Gastroesophageal sphincter (tissue), 4 donors: ENCODE data around the gene ZNF385B. TPM values are rescaled to one million over a fixed set of nuclear protein-coding genes. Genes with fewer than 3 reads are reported as not detected.

ENCODE experiments used
- ATAC-seq: fragments of 150-250 bp; one replicate; pipeline ENCODE4 v1.9.1; 2016; ENCODE audit warnings: mild to moderate bottlenecking, moderate library complexity
- H3K27ac ChIP-seq, 4 donors: fragments of 200-600 bp; sonication (generic) in 3 of 4; 1 replicate in 3 of 4; 2 replicates in 1 of 4; pipeline ENCODE4 v1.5.1; 2016 to 2019
- H3K27me3 ChIP-seq: fragments of 200-600 bp; sonication (generic); one replicate; pipeline ENCODE4 v1.5.1; 2019
- H3K36me3 ChIP-seq, 2 donors: fragments of 200-600 bp; sonication (generic); one replicate each; pipeline ENCODE4 v1.5.1; 2019; ENCODE audit warnings: control low read depth in 1 of 2
- H3K4me1 ChIP-seq, 3 donors: fragments of 200-600 bp; sonication (generic); 1 replicate in 2 of 3; 2 replicates in 1 of 3; pipeline ENCODE4 v1.5.1; 2016 to 2019; ENCODE audit warnings: control low read depth in 2 of 3
- H3K4me3 ChIP-seq, 2 donors: fragments of 200-600 bp; sonication (generic); one replicate each; pipeline ENCODE4 v1.5.1; 2019; ENCODE audit warnings: mild to moderate bottlenecking in 1 of 2, moderate library complexity in 1 of 2
- H3K9me3 ChIP-seq, 3 donors: fragments of 200-600 bp; sonication (generic); one replicate each; pipeline ENCODE4 v1.5.1; 2017 to 2019; ENCODE audit warnings: control low read depth in 2 of 3
- CTCF ChIP-seq, 4 experiments: fragments of 200-600 bp in 2 of 4; fragments of 450-650 bp in 2 of 4; sonication (generic) in 1 of 4; IDR thresholded peaks; one replicate each; pipeline ENCODE4 v1.5.1; 2017 to 2019; ENCODE audit warnings: antibody characterized with exemption in 4 of 4, mild to moderate bottlenecking in 2 of 4, moderate library complexity in 2 of 4
- EP300 ChIP-seq: sonication (generic); formaldehyde crosslinking; IDR thresholded peaks from one replicate; pipeline ENCODE4 v1.6.1; 2017; ENCODE audit warnings: antibody characterized with exemption, mild to moderate bottlenecking
- POLR2A ChIP-seq, 2 donors: fragments of 450-650 bp; IDR thresholded peaks; one replicate each; pipeline ENCODE4 v1.6.1; 2017; ENCODE audit warnings: antibody characterized with exemption in 2 of 2, mild to moderate bottlenecking in 2 of 2, moderate library complexity in 1 of 2
- POLR2AphosphoS5 ChIP-seq: sonication (generic); formaldehyde crosslinking; IDR thresholded peaks from one replicate; pipeline ENCODE4 v1.6.1; 2017; ENCODE audit warnings: antibody characterized with exemption
- WGBS, 2 donors: methylation state at CpG; one replicate each; pipeline ENCODE4 v1.1.5; 2018; ENCODE audit warnings: low coverage in 1 of 2; 5-methylcytosine and 5-hydroxymethylcytosine counted together
- total RNA-seq, 4 donors: library from RNA; depleted of rRNA; stranded (reverse); fragments of >200 nt; gene quantifications; one replicate each; pipeline ENCODE4 v1.1.0, GENCODE V29; 2016

ZNF385B gene
- total RNA-seq, 4 donors from 2014 or later: 2.7 to 7.6 (median 3.9) TPM

- TF ChIP-seq POLR2AphosphoS5 (no peak), POLR2A (IDR thresholded peaks at IDR 0.05) (no peak), EP300 (no peak), CTCF (IDR thresholded peaks at IDR 0.05) (no peak)
- Histone ChIP-seq H3K27ac (no peak overlapping the region), H3K4me1 (no peaks in the 10 kb centered on the region), H3K4me3 (no peak overlapping the region), H3K36me3 (no peaks in the 10 kb centered on the region), H3K9me3 (no peaks in the 10 kb centered on the region), H3K27me3 (no peaks in the 10 kb centered on the region)
- 97% methylated on average over 5 of the region's 5 CpGs for WGBS, 2 donors
- ATAC-seq: no peak
These were observed 134.8 kb downstream of the ZNF385B start for GRCh38 chr2:179726461-179727180.

- no peaks in the 10 kb centered on the region for H3K9me3 ChIP-seq
- TF ChIP-seq EP300: no peak
- TF ChIP-seq POLR2AphosphoS5: no peak
- no peak for TF ChIP-seq CTCF (IDR thresholded peaks at IDR 0.05)
- TF ChIP-seq POLR2A (IDR thresholded peaks at IDR 0.05): no peak
- no peak overlapping the region for H3K27ac ChIP-seq
- no peaks in the 10 kb centered on the region for H3K4me1 ChIP-seq
- ATAC-seq: no peak
- H3K27me3 ChIP-seq: no peaks in the 10 kb centered on the region
- no peaks in the 10 kb centered on the region for H3K36me3 ChIP-seq
- no peak overlapping the region for H3K4me3 ChIP-seq
These were observed 137.0 kb downstream of the ZNF385B start for GRCh38 chr2:179724403-179724802.

GRCh38 chr2:179720173-179720772 lies 141.1 kb downstream of the ZNF385B start:
- Histone ChIP-seq H3K4me3 (no peak overlapping the region), H3K4me1 (no peaks in the 10 kb centered on the region), H3K36me3 (no peaks in the 10 kb centered on the region), H3K27me3 (no peaks in the 10 kb centered on the region), H3K9me3 (no peaks in the 10 kb centered on the region), H3K27ac (no peak overlapping the region)
- TF ChIP-seq CTCF (IDR thresholded peaks at IDR 0.05) (no peak), POLR2A (IDR thresholded peaks at IDR 0.05) (no peak), EP300 (no peak), POLR2AphosphoS5 (no peak)
- ATAC-seq: no peak

- Histone ChIP-seq H3K9me3 (no peaks in the 10 kb centered on the region), H3K27ac (no peak overlapping the region), H3K27me3 (no peaks in the 10 kb centered on the region), H3K36me3 (no peaks in the 10 kb centered on the region), H3K4me3 (no peak overlapping the region), H3K4me1 (no peaks in the 10 kb centered on the region)
- TF ChIP-seq EP300 (no peak), CTCF (IDR thresholded peaks at IDR 0.05) (no peak), POLR2A (IDR thresholded peaks at IDR 0.05) (no peak), POLR2AphosphoS5 (no peak)
- WGBS, 2 donors: 36 to 44% methylated on average over 1 of the region's 1 CpG
- no peak for ATAC-seq
These were observed 145.5 kb downstream of the ZNF385B start for GRCh38 chr2:179715871-179716270.

GRCh38 chr2:179715196-179715595 lies 146.2 kb downstream of the ZNF385B start:
- 70 to 82% methylated on average over 1 of the region's 1 CpG for whole genome bisulfite sequencing, 2 donors
- TF ChIP-seq POLR2AphosphoS5 (no peak), CTCF (IDR thresholded peaks at IDR 0.05) (no peak), POLR2A (IDR thresholded peaks at IDR 0.05) (no peak), EP300 (no peak)
- no peaks in the 10 kb centered on the region for H3K4me1 ChIP-seq

More at GRCh38 chr2:179715196-179715595, 146.2 kb downstream of the ZNF385B start:
- no peak for ATAC-seq
- H3K27ac ChIP-seq: no peak overlapping the region
- no peaks in the 10 kb centered on the region for H3K27me3 ChIP-seq
- H3K4me3 ChIP-seq: no peak overlapping the region
- H3K9me3 ChIP-seq: no peaks in the 10 kb centered on the region
- no peaks in the 10 kb centered on the region for H3K36me3 ChIP-seq
